Right lobe of liver (tissue), 6 donors: ENCODE results near the gene PCDH19. TPM values are rescaled to one million over a fixed set of nuclear protein-coding genes. Genes with fewer than 3 reads are reported as not detected.
A peak's percentile ranks its signal among the peaks of the same experiment; 100 is the strongest.

ENCODE experiments used
- ATAC-seq, 4 donors: fragments of 200-7000 bp; cut with Tn5 transposase; one replicate each; pipeline ENCODE4 v1.9.1; 2020; ENCODE audit warnings: mild to moderate bottlenecking in 4 of 4, moderate library complexity in 4 of 4
- DNase-seq, 3 donors: peaks; one replicate each; pipeline ENCODE4 v3.0.0-alpha.2; 2020
- H3K27ac ChIP-seq, 3 donors: fragments of 200-600 bp; one replicate each; pipeline ENCODE4 v1.8.0; 2022
- H3K27me3 ChIP-seq, 2 donors: fragments of 200-600 bp; one replicate each; pipeline ENCODE4 v1.8.0; 2022
- H3K36me3 ChIP-seq, 4 donors: fragments of 200-600 bp; sonication (generic) in 1 of 4; one replicate each; pipeline versions ENCODE4 v1.5.1 to v1.8.0; 2017 to 2022; ENCODE audit warnings: control low read depth in 1 of 4
- H3K4me1 ChIP-seq, 4 donors: fragments of 200-600 bp; sonication (generic) in 1 of 4; one replicate each; pipeline versions ENCODE4 v1.5.1 to v1.8.0; 2017 to 2022; ENCODE audit warnings: control low read depth in 1 of 4
- H3K4me3 ChIP-seq, 3 donors: fragments of 200-600 bp; one replicate each; pipeline ENCODE4 v1.8.0; 2022
- H3K9me3 ChIP-seq, 4 donors: fragments of 200-600 bp; sonication (generic) in 1 of 4; one replicate each; pipeline versions ENCODE4 v1.5.1 to v1.8.0; 2017 to 2022; ENCODE audit warnings: control low read depth in 1 of 4
- CTCF ChIP-seq, 4 donors: fragments of 200-600 bp in 3 of 4; fragments of 450-650 bp in 1 of 4; IDR thresholded peaks; one replicate each; pipeline versions ENCODE4 v1.5.1 to v1.8.0; 2016 to 2022; ENCODE audit warnings: antibody characterized with exemption in 4 of 4, mild to moderate bottlenecking in 2 of 4
- POLR2A ChIP-seq: fragments of 450-650 bp; IDR thresholded peaks from one replicate; pipeline ENCODE4 v1.6.1; 2017; ENCODE audit warnings: antibody characterized with exemption, mild to moderate bottlenecking
- WGBS: methylation state at CpG from one replicate; pipeline ENCODE4 v1.1.6; 2018; ENCODE audit warnings: low coverage, low lambda C conversion rate; ENCODE audit not compliant: insufficient coverage; ENCODE audit errors: missing lambda C conversion rate; 5-methylcytosine and 5-hydroxymethylcytosine counted together
- intact Hi-C, 2 donors: fragments of 100-400 bp; cut with DNase I; formaldehyde crosslinking; loops; one replicate each; pipeline versions ENCODE4 v1.11.2 to v1.14.1; 2022
- total RNA-seq, 6 experiments: library from RNA; depleted of rRNA in 2 of 6; stranded (reverse); fragments of >200 nt in 2 of 6; fragmentation: NEBNext Ultra II Directional in 3 of 6; extraction: Animal tissue kit (Norgen Biotek cat#: 25700) in 3 of 6; gene quantifications; one replicate each; pipeline versions ENCODE4 v1.1.0 to v1.2.4, GENCODE V29; 2016 to 2023
- donor health status: DM: no; HTN: yes; CAD: no.
- donor health status: DM: no; HTN: no; CAD: no.
- donor health status: DM: no; HTN: no; CAD: no.
- donor health status: DM: no; HTN: yes; CAD: no.
- donor health status: DM: no; HTN: yes; CAD: no.

PCDH19 gene
- total RNA-seq, 6 experiments from 2014 or later, result under 0.01 to 0.10 (median 0.06) TPM

- H3K27me3 ChIP-seq, result peaks cover 0 to 40% of the 10 kb centered on the region in 2 donors
- intact Hi-C loops, result no loop called here
- no peak for ATAC-seq
- TF ChIP-seq CTCF (IDR thresholded peaks at IDR 0.05) (no peak), POLR2A (no peak)
- H3K36me3 ChIP-seq, result no peaks in the 10 kb centered on the region
- H3K4me3 ChIP-seq, result no peak overlapping the region
- DNase-seq, result peak in 1 of 3 donors; percentile 23
- H3K4me1 ChIP-seq, result no peaks in the 10 kb centered on the region
- WGBS, result 36% methylated on average over 20 of the region's 87 CpGs
- H3K9me3 ChIP-seq, result no peaks in the 10 kb centered on the region
- no peak overlapping the region for H3K27ac ChIP-seq
These were observed 1.1 kb downstream of the PCDH19 start for GRCh38 chrX:100408713-100409609.

GRCh38 chrX:100407784-100408712 is 2.0 kb downstream of the PCDH19 start:
- no peaks in the 10 kb centered on the region for H3K4me1 ChIP-seq
- ATAC-seq, result no peak
- 41% methylated on average over 19 of the region's 90 CpGs for WGBS
- no peaks in the 10 kb centered on the region for H3K9me3 ChIP-seq
- intact Hi-C loops, result no loop called here
- no peak for TF ChIP-seq CTCF (IDR thresholded peaks at IDR 0.05)
- no peak for TF ChIP-seq POLR2A
- peaks cover 0 to 34% of the 10 kb centered on the region in 2 donors for H3K27me3 ChIP-seq
- no peak overlapping the region for H3K27ac ChIP-seq
- H3K36me3 ChIP-seq, result no peaks in the 10 kb centered on the region
- H3K4me3 ChIP-seq, result no peak overlapping the region
- DNase-seq, result no peak

- no peak overlapping the region for H3K4me3 ChIP-seq
- no peaks in the 10 kb centered on the region for H3K9me3 ChIP-seq
- 46% methylated on average over 27 of the region's 47 CpGs for whole genome bisulfite sequencing
- peaks cover 0 to 34% of the 10 kb centered on the region in 2 donors for H3K27me3 ChIP-seq
- intact Hi-C loops, result no loop called here
- no peaks in the 10 kb centered on the region for H3K4me1 ChIP-seq
- TF ChIP-seq CTCF (IDR thresholded peaks at IDR 0.05) (no peak), POLR2A (no peak)
- H3K36me3 ChIP-seq, result no peaks in the 10 kb centered on the region
- DNase-seq (no peak), ATAC-seq (no peak)
- no peak overlapping the region for H3K27ac ChIP-seq
These were observed 2.8 kb downstream of the PCDH19 start for GRCh38 chrX:100407147-100407783.

- no peaks in the 10 kb centered on the region for H3K36me3 ChIP-seq
- no peaks in the 10 kb centered on the region for H3K4me1 ChIP-seq
- no peak for DNase-seq
- H3K27ac ChIP-seq, result no peak overlapping the region
- no peak for ATAC-seq
- no peak overlapping the region for H3K4me3 ChIP-seq
- H3K9me3 ChIP-seq, result no peaks in the 10 kb centered on the region
- TF ChIP-seq CTCF (IDR thresholded peaks at IDR 0.05) (no peak), POLR2A (no peak)
- intact Hi-C loops, result no loop called here
- H3K27me3 ChIP-seq, result peaks cover 0 to 23% of the 10 kb centered on the region in 2 donors
These were observed 4.6 kb downstream of the PCDH19 start for GRCh38 chrX:100405424-100405823.
